Measurements from ENCODE around the gene ZKSCAN1.
"Not testable (repeated sequence)": the region's sequence is repeated elsewhere in the genome, so short reads cannot be mapped to it uniquely, and the experiment has no call there.

ZKSCAN1 gene

DNA sequence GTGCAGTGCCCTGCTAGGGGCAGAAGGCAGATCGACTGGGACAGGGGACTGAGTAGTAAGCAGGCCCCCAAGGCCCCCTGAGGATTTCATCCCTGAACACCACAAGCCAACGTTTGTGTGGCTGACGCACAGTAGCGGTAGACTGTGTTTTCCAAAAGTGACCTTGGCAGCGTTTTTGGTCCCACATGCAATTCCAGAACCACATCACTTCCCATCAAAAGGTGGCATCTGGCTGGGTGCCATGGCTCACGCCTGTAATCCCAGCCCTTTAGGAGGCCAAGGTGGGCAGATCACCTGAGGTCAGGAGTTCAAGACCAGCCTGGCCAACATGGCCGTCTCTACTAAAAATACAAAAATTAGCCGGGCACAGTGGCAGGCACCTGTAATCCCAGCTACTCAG lies 5.4 kb upstream of the ZKSCAN1 start:
- not testable (repeated sequence) for H3K4me1 ChIP-seq (ENCODE audit: control insufficient read depth in 1 of 2, insufficient read depth in 2 of 2, low read length in 2 of 2); H2AK5ac ChIP-seq (ENCODE audit: low read length); H3K18ac ChIP-seq (ENCODE audit: low read length); H2AFZ ChIP-seq (ENCODE audit: insufficient read depth, low read length, poor library complexity); H3K9me3 ChIP-seq (ENCODE audit: insufficient read depth, low read depth, low read length); H3K4me2 ChIP-seq (ENCODE audit: low read length); H3K79me1 ChIP-seq (ENCODE audit: low read length); H4K8ac ChIP-seq (ENCODE audit: low read depth, low read length); H2BK5ac ChIP-seq (ENCODE audit: low read depth, low read length, poor library complexity); H2BK120ac ChIP-seq (ENCODE audit: insufficient read depth, low read length, poor library complexity); H4K91ac ChIP-seq (ENCODE audit: low read depth, low read length); H3K36me3 ChIP-seq (ENCODE audit: control insufficient read depth in 1 of 2, insufficient read depth in 2 of 2, low read length in 2 of 2); H4K12ac ChIP-seq (ENCODE audit: low read depth, low read length); H2BK12ac ChIP-seq (ENCODE audit: low read length); H3K14ac ChIP-seq (ENCODE audit: low read length); H3K4ac ChIP-seq (ENCODE audit: low read depth, low read length); H3K4me3 ChIP-seq (ENCODE audit: low read depth, low read length); DNase-seq; H3K79me2 ChIP-seq (ENCODE audit: control insufficient read depth, insufficient read depth, low read length, poor library complexity); H3K9ac ChIP-seq (ENCODE audit: low read length); H3K27me3 ChIP-seq (ENCODE audit: insufficient read depth, low read length); H3K27ac ChIP-seq (ENCODE audit: low read depth, low read length); H3K23ac ChIP-seq (ENCODE audit: low read length)
- WGBS (ENCODE audit: extremely low coverage, insufficient coverage, insufficient read length), result no CpG with 5 or more reads among the region's 8 CpGs

DNA sequence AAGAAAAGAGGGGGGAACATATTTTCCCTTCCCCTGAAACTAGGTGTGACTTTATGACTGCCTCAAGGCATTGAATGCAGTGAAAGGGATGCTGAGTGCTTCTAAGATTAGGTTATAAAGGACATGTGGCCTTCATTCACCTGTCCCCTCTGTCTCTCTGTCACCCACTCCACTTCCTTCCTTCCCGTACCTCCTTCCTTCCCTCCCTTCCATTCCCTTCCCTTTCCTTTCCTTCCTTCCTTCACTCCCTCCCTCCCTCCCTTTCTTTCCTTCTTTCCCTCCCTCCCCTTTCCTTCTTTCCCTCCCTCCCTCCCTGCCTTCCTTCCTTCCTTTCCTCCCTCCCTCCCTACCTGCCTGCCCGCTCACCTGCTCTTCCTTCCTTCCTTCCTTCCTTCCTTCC lies 4.5 kb upstream of the ZKSCAN1 start:
- H3K27ac ChIP-seq (ENCODE audit: low read depth, low read length), result no peak overlapping the region
- H2BK5ac ChIP-seq (ENCODE audit: low read depth, low read length, poor library complexity), result no peak overlapping the region
- H3K36me3 ChIP-seq (ENCODE audit: control insufficient read depth in 1 of 2, insufficient read depth in 2 of 2, low read length in 2 of 2), result no peaks in the 10 kb centered on the region
- H3K18ac ChIP-seq (ENCODE audit: low read length), result no peak overlapping the region
- no peak overlapping the region for H3K4me3 ChIP-seq (ENCODE audit: low read depth, low read length)
- H2AK5ac ChIP-seq (ENCODE audit: low read length), result no peak overlapping the region
- peaks cover 6% of the 10 kb centered on the region for H3K79me1 ChIP-seq (ENCODE audit: low read length)
- H4K8ac ChIP-seq (ENCODE audit: low read depth, low read length), result no peak overlapping the region
- H4K12ac ChIP-seq (ENCODE audit: low read depth, low read length), result no peak overlapping the region
- no peak overlapping the region for H2BK120ac ChIP-seq (ENCODE audit: insufficient read depth, low read length, poor library complexity)
- H3K9ac ChIP-seq (ENCODE audit: low read length), result no peak overlapping the region
- H3K9me3 ChIP-seq (ENCODE audit: insufficient read depth, low read depth, low read length), result no peaks in the 10 kb centered on the region
- WGBS (ENCODE audit: extremely low coverage, insufficient coverage, insufficient read length), result 100% methylated on average over 1 of the region's 2 CpGs
- no peak overlapping the region for H2AFZ ChIP-seq (ENCODE audit: insufficient read depth, low read length, poor library complexity)
- H3K27me3 ChIP-seq (ENCODE audit: insufficient read depth, low read length), result no peaks in the 10 kb centered on the region
- no peak overlapping the region for H3K4ac ChIP-seq (ENCODE audit: low read depth, low read length)
- H3K14ac ChIP-seq (ENCODE audit: low read length), result no peak overlapping the region
- H3K23ac ChIP-seq (ENCODE audit: low read length), result no peak overlapping the region
- H3K4me1 ChIP-seq (ENCODE audit: control insufficient read depth in 1 of 2, insufficient read depth in 2 of 2, low read length in 2 of 2), result peaks cover 4 to 6% of the 10 kb centered on the region in 2 experiments
- no peak overlapping the region for H4K91ac ChIP-seq (ENCODE audit: low read depth, low read length)
- no peak for DNase-seq
- no peak overlapping the region for H2BK12ac ChIP-seq (ENCODE audit: low read length)
- H3K4me2 ChIP-seq (ENCODE audit: low read length), result no peak overlapping the region
- H3K79me2 ChIP-seq (ENCODE audit: control insufficient read depth, insufficient read depth, low read length, poor library complexity), result peaks cover 3% of the 10 kb centered on the region

DNA sequence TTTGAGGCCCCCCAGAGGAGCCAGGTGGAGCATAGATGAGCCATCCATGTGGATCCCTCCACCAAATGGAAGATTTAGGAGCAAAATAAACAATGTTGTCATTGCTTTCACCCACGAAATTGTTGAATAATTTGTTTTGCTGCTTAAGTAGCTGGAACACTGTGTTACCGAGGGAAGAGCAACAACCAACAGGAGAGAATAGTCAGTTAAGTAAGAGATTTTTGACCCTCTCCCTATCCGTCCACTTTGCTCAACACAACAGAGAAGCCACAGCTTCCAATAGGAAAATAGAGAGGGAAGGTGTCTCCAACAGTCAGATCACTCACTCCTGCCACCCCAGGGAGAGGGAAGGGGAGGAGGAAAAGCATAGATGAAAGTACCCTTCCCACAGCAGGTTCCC lies 3.9 kb upstream of the ZKSCAN1 start:
- Histone ChIP-seq H2AK5ac (ENCODE audit: low read length) (no peak overlapping the region), H3K9ac (ENCODE audit: low read length) (no peak overlapping the region), H2BK120ac (ENCODE audit: insufficient read depth, low read length, poor library complexity) (no peak overlapping the region), H3K4me3 (ENCODE audit: low read depth, low read length) (no peak overlapping the region), H4K91ac (ENCODE audit: low read depth, low read length) (no peak overlapping the region), H3K36me3 (ENCODE audit: control insufficient read depth in 1 of 2, insufficient read depth in 2 of 2, low read length in 2 of 2) (no peaks in the 10 kb centered on the region), H4K8ac (ENCODE audit: low read depth, low read length) (no peak overlapping the region), H3K79me2 (ENCODE audit: control insufficient read depth, insufficient read depth, low read length, poor library complexity) (peaks cover 8% of the 10 kb centered on the region), H3K79me1 (ENCODE audit: low read length) (peaks cover 7% of the 10 kb centered on the region), H4K12ac (ENCODE audit: low read depth, low read length) (no peak overlapping the region), H2BK5ac (ENCODE audit: low read depth, low read length, poor library complexity) (no peak overlapping the region), H3K27ac (ENCODE audit: low read depth, low read length) (no peak overlapping the region), H3K23ac (ENCODE audit: low read length) (no peak overlapping the region), H2BK12ac (ENCODE audit: low read length) (no peak overlapping the region), H2AFZ (ENCODE audit: insufficient read depth, low read length, poor library complexity) (no peak overlapping the region), H3K18ac (ENCODE audit: low read length) (no peak overlapping the region), H3K4me2 (ENCODE audit: low read length) (no peak overlapping the region), H3K4ac (ENCODE audit: low read depth, low read length) (no peak overlapping the region), H3K9me3 (ENCODE audit: insufficient read depth, low read depth, low read length) (no peaks in the 10 kb centered on the region), H3K14ac (ENCODE audit: low read length) (no peak overlapping the region), H3K27me3 (ENCODE audit: insufficient read depth, low read length) (no peaks in the 10 kb centered on the region), H3K4me1 (ENCODE audit: control insufficient read depth in 1 of 2, insufficient read depth in 2 of 2, low read length in 2 of 2) (peaks cover 4 to 6% of the 10 kb centered on the region in 2 experiments)
- DNase-seq, result no peak
- no CpG with 5 or more reads among the region's 3 CpGs for WGBS (ENCODE audit: extremely low coverage, insufficient coverage, insufficient read length)

DNA sequence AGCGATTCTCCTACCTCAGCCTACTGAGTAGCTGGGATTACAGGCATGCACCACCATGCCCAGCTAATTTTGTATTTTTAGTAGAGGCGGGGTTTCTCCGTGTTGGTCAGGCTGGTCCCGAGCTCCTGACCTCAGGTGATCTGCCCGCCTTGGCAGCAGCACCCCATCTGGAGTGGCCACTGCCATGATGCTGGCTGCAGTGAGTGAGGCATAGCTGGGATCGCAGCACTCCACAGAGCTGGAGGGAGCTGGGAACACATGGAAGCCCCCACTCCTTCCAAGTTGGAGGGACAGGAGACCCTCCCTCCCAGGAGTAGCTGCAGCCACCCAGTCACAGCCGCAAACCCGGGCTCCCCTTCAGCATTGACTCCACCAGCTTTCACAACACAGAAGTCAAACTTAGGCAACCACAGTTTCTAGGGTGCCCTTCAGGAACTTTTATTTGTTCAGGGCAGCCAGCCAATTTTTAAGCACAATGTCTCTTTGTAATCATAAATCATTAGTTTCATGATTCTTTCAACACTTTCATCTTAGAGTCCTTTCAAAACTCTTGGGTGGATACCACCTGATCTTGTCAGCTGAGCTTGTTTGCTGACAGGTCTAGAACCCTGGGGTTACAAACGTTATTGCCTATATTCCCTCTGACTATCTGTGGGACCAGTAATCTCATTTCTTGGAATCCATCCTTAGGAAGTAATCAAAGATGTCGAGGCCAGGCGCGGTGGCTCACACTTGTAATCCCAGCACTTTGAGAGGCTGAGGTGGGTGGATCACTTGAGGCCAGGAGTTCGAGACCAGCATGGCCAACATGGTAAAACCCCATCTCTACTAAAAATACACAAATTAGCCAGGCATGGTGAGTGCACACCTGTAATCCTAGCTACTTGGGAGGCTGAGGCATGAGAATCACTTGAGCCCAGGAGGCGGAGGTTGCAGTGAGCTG lies 2.7 kb upstream of the ZKSCAN1 start:
- H3K9me3 ChIP-seq (ENCODE audit: insufficient read depth, low read depth, low read length); DNase-seq: not testable (repeated sequence)

More for the DNA sequence above, 2.7 kb upstream of the ZKSCAN1 start:
- H3K14ac ChIP-seq (ENCODE audit: low read length); H2AFZ ChIP-seq (ENCODE audit: insufficient read depth, low read length, poor library complexity); H3K9ac ChIP-seq (ENCODE audit: low read length); H3K27ac ChIP-seq (ENCODE audit: low read depth, low read length); H4K91ac ChIP-seq (ENCODE audit: low read depth, low read length); H2BK5ac ChIP-seq (ENCODE audit: low read depth, low read length, poor library complexity); H3K36me3 ChIP-seq (ENCODE audit: control insufficient read depth in 1 of 2, insufficient read depth in 2 of 2, low read length in 2 of 2); H3K79me1 ChIP-seq (ENCODE audit: low read length); H3K4me3 ChIP-seq (ENCODE audit: low read depth, low read length); H2BK120ac ChIP-seq (ENCODE audit: insufficient read depth, low read length, poor library complexity); H3K27me3 ChIP-seq (ENCODE audit: insufficient read depth, low read length); H3K4me1 ChIP-seq (ENCODE audit: control insufficient read depth in 1 of 2, insufficient read depth in 2 of 2, low read length in 2 of 2); H3K18ac ChIP-seq (ENCODE audit: low read length); H2AK5ac ChIP-seq (ENCODE audit: low read length); H4K12ac ChIP-seq (ENCODE audit: low read depth, low read length); H3K23ac ChIP-seq (ENCODE audit: low read length); H3K79me2 ChIP-seq (ENCODE audit: control insufficient read depth, insufficient read depth, low read length, poor library complexity); H2BK12ac ChIP-seq (ENCODE audit: low read length); H4K8ac ChIP-seq (ENCODE audit: low read depth, low read length); H3K4me2 ChIP-seq (ENCODE audit: low read length); H3K4ac ChIP-seq (ENCODE audit: low read depth, low read length): not testable (repeated sequence)
- WGBS (ENCODE audit: extremely low coverage, insufficient coverage, insufficient read length), result no CpG with 5 or more reads among the region's 14 CpGs

Measured in trophoblast cell (in vitro differentiated cells and primary cell).